ENCODE measurements around the gene PRKCE.
A peak's percentile ranks its signal among the peaks of the same experiment; 100 is the strongest.
"Not testable (repeated sequence)": the region's sequence is repeated elsewhere in the genome, so short reads cannot be mapped to it uniquely, and the experiment has no call there.

The PRKCE gene

DNA sequence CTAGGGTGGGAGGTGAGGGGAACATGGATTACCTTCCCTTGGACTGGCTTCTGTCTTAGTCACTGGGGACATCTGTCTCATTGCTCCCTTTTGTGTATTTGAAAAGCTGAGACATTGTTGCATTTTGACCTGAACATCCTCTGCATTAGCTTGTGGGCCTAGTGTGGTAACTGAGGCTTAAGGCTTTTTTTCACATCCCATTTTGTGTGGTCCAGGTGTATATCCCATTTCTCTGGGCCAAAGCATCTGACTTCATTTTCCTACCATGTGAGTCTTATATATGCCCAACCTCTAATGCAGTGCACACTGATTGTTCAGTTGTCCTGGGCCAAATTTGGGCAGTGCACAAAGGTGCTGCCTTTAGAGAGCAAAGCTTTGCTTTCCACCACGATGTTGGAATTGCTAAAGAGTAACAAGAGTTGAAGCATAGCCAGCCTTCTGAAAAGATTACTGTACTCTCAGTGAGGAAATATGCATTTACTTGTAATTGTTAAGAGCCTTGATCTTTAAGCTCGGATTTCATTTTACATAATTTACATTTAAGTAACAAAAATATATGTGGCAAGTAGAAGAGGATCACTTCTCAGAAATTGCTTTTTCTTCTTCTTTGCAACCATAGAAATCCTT is 13.3 kb downstream of the PRKCE start:
- DNase-seq = no peak

DNA sequence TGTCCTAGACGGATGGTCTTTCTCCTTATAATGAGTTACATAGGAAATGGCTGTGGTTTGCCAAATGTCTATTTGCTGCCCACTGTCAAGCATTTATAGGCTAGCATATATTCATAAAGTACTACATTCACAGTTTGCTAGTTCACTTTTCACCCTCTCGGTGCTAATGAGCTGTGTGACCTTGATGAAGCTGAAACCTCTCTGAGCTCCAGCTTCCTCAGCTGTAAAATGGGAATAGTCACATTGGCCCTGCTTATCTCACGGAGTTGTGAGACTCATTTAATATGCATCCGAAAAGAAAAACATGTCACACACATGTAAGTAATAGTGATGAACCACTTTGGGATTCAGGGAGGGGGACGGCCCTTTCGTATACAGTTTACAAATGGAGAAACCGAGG is 17.0 kb downstream of the PRKCE start:
- no peak for DNase-seq

GRCh38 chr2:45669032-45669486 is 17.6 kb downstream of the PRKCE start:
- peak in 2 of 51 donors; percentile 15 to 30 for DNase-seq

DNA sequence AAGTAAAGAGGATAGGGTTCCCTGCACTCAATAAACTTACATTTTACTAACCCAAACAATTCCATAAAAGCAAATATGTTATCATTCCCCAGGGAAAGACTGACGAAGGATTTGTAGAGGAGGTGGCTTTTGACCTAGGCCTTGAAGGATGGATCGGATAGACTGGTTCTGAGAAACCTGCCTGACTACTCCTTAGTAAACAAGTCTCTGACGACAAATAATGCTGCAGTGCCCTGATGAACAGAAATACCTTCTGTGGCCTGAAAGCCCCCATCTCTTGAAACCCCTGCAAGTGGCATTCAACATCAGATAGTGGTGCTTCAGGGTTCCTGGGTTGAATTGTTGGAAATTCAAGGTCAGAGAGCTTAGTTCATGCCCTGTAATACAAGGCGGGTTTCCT is 19.2 kb downstream of the PRKCE start:
- DNase-seq = no peak

DNA sequence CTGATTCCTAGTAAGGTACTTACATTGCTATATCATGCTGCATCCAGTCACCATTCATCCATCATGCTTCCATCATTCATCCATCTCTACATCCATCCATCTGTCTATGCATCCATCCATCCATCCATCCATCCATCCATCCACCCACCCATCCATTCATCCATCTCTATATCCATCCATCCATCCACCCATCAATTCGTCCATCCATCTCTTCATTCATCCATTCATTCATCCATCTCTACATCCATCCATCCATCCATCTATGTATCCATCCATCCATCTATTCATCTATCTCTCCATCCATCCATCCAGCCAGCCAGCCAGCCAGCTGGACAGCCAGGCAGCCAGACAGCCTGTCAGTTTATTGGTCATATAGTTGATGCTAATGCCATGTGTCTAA is 20.7 kb downstream of the PRKCE start:
- DNase-seq = no peak

DNA sequence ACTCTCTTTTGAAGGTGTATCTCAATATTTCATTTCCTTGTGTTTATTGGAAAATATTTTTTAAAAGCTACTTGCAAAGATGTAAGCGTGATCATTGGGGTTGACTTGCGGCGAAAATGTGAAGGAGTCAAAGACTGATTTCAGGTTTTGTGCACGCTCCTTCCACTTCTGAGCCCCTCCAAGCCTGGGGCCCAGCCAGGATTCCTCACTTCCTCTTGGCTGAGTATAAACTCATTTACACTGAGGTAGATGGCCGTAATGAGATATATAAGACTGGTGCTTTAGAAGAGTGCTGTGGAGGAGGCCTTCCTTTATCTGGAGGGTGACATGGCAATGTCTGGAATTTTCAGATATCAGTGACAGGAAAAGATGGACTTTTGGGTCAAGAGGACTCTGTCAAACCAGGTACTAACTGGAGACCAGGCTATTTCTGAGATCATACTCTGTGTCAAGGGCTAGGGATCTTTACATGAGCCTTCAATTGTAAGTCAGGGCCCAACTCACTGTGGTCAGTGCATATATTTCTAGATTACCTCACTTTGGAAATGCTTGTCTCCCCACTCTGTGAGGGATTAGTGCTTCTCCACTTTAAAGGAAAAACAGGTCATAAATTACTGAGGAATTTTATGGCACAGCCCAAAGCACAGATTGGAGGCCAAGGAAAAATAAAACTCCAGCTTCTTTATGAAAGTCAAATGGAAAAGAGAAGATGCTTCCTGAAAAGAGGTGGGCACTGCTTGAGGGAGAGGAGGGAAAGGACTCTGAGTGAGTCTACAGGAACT is 22.8 kb downstream of the PRKCE start:
- no peak for DNase-seq

GRCh38 chr2:45675263-45675812 is 23.9 kb downstream of the PRKCE start:
- DNase-seq = no peak

DNA sequence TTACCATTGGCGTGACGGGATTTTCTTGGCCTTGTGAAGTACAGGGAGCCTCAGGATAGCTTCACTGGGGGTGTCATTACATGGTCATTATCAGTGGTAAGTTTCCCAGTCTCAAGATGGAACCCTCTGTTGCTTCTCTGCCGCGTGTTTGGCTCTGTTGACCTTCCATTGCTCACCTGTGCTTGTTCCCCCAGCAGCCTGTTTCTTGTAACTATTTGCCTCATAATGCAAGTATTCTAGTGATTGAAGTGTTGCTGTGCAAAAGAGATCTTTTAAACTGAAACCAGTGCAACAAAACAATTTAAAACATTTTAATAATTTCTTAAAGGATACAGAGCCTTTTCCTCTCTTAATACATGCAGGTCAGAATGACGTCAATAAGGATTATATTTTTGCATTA is 24.6 kb downstream of the PRKCE start:
- no peak for DNase-seq

GRCh38 chr2:45678791-45679348 is 27.4 kb downstream of the PRKCE start:
- no peak for DNase-seq

DNA sequence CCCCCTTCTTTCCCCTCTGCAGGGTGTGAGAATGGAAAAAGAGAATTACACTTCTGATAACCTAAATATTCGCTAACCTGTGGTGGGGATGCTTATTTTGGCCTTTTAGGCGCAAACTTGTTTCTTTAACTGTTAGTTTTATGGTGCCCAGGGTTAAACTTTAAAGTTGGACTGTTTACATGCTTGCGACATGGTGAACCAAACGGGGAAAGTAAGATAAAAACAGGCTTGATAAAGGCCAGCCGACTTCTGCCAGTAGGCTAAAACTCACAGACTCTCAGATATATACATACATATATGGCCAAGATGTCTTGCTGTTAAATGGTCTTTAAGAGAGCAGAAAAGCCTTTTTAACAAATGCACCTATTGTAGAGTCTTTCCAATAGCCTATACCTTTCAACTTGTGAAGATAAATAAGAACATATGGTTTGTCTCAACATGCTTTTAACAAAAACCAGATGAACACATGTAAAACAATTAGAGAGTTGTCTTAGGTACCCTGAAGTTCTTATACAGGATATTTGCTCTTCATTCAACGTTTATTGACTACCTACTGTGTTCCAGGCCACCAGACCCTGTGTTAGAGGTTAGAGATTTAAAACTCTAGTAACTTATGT is 29.0 kb downstream of the PRKCE start:
- DNase-seq = no peak

DNA sequence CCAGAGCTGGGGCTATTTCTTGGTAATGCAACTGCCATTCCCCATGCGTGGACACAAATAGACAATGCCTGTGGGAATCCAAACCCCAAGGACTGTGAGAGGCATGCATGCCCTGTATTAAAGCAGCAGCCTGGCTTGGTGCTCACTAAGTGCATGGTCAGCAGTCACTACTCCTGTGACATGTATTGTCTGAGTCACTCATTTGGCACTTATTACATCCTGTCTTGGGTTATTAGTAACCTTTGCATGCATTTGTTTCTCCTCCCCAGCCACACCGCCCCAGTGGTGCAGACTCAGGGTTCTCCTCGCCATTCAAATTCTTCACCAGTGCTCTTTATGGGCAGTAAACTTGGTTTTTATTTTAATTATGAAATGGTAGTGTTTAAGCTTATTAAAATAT is 30.2 kb downstream of the PRKCE start:
- no peak for DNase-seq

- no peak for DNase-seq
These were observed 31.8 kb downstream of the PRKCE start for GRCh38 chr2:45683292-45683691.

- DNase-seq = no peak
These were observed 33.3 kb downstream of the PRKCE start for GRCh38 chr2:45684756-45685155.

DNA sequence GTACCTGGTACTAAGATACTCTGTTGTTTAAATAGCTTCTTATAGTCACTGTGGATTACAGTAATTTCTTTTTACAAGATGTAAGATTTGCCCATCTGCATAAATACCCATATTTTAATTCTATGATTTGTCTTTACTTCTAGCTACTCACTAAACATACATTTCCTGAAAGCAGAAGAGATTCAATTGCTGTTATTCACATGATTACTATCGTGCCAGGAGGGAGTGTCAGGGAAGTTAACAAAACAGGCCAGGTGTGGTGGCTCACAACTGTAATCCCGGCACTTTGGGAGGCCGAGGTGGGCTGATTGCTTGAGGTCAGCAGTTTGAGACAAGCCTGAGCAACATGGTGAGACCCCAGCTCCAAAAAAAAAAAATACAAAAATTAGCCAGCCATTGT is 33.8 kb downstream of the PRKCE start:
- DNase-seq = no peak

GRCh38 chr2:45687964-45688363 is 36.5 kb downstream of the PRKCE start:
- DNase-seq = no peak

DNA sequence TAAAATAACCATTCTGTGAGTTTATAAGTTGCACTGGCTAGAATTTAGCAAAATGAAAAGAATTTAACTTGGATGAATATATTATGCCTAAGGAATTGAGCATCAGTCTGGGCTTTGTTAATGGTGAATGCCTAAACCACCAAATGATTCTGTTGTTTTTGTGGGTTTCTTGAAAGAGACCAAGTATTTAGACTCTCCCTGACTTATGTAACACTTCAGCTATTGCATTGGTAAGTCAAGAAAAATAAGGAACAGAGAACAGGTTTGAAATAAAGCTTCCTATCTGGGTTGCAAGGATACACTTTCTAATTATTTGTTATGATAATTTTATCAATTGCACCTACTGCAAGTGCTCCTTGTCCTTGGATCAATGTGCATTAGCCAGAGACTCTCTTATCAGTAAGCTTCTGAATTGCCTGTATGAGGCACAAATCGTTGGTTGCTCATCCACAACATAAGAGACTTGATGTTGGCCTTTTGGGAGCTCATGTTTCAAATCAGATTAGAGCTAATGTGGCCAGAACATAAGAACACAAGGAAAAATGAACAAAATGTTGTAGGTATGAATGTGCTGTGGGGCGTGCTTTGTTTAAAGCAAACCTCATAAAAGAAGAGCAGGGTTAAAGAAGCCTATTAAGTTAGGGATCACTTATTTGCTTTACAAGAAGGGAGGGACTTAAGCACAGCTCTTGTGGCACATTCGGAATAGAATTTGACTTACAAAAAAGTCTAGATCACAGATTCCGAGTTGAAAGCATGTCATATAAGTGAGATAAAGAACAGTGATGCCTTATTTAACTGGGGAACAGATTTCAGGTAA is 37.2 kb downstream of the PRKCE start:
- no peak for DNase-seq

- no peak for DNase-seq
These were observed 38.8 kb downstream of the PRKCE start for GRCh38 chr2:45690231-45690630.

DNA sequence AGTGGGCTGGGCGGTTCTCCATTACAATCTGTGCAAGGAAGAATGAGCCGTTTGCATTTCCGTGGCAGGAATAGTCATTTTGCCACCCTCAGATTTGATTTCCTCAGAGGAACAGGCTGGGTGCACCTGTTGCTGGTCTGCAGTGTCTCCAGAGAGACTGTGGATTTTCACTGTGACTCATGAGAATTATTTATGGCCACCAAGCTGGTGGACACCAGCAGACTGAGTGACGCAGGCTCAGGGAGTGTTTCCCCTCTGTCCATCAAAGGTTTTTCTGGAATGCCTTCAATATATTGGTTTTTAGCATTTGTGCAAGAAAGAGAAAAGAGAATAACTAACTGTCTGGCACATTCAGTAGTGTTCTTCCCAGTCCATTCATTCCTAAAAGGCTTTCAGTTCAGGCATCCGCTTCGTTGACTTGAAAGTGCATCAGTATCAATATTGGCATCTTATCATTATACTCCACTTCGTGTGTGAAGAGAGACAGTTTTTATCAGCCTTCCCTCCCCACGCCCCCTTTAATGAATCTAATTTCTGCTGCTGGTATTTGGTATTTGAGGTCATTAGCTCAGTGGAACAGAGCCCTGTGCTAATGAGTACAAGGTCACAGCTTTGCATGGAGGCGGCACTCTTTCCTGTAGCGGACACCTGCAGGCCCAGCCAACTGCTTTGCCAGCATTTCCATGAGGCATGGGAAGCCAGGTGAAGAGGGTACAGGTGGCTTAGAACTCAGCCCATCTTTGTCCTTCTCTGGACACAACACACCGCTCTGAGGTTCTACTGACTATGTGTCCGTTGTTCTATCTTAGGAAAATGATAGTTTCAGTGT is 39.9 kb downstream of the PRKCE start:
- peak in 2 of 51 donors; percentile 12 to 31 for DNase-seq

DNA sequence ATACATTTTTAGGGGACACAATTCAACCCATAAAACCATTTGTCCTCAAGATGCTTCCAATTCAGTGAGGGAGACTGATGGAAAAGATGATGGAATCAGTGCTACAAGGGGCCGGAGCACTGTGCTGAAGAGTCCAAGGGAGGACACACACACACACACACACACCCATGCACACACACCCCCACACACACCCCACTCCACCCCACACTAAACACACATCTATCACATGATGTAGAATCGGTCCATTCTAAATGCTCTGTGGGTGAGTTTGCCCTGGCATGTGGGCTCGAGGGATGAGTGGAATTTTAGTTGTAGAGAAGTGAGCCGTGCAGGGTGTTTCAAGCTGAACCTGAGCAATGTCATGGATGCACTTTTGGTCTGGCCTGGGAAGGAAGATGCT is 41.1 kb downstream of the PRKCE start:
- DNase-seq = no peak

DNA sequence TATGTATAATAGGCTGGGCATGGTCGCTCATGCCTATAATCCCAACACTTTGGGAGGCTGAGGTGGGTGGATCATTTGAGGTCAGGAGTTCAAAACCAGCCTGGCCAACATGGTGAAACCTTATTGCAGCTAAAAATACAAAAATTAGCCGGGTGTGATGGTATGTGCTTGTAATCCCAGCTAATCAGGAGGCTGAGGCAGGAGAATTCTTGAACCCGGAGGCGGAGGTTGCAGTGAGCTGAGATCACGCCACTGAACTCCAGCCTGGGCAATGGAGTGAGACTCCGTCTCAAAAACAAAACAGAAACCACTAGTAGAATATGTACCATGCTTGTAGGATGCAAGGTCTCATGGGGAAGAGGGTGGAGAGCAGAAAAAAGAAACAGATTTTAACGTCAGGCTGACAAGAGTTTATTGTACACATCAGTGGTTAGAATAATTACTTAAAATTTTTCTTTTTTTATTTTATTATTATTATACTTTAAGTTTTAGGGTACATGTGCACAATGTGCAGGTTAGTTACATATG is 44.1 kb downstream of the PRKCE start:
- not testable (repeated sequence) for DNase-seq
